IMR-90 (cell line): ENCODE data around the gene CYP4V2. TPM values are rescaled to one million over a fixed set of nuclear protein-coding genes. Genes with fewer than 3 reads are reported as not detected.

Source experiments
- ATAC-seq: fragments of 200-7000 bp; cut with Tn5 transposase; 2 replicates; pipeline ENCODE4 v1.9.1; 2020; ENCODE audit warnings: low read depth, mild to moderate bottlenecking, moderate library complexity
- BruUV-seq: library from RNA; stranded (reverse); fragments of 400-500 nt; replicated peaks from 2 replicates; lab custom pipeline; 2021; lab: Mats Ljungman, UMichigan
- CTCF ChIA-PET: fragments of 300-600 bp; formaldehyde crosslinking; extraction: SDS; loops from one replicate; lab custom pipeline; 2021; ENCODE audit warnings: antibody characterized with exemption; lab: Yijun Ruan, JAX
- POLR2A ChIA-PET: fragments of 300-600 bp; sonication (Branson Sonifier 250); formaldehyde crosslinking; loops from one replicate; lab custom pipeline; 2022; ENCODE audit warnings: antibody characterized with exemption; ENCODE audit not compliant: unreplicated experiment; lab: Charles Lee
- DNase-seq: peaks from one replicate; pipeline ENCODE4 v3.0.0; 2013
- H2AFZ ChIP-seq: replicated peaks from 2 replicates; pipeline ENCODE3; 2013; ENCODE audit warnings: low read length, mild to moderate bottlenecking; ENCODE audit not compliant: poor library complexity
- H2AK5ac ChIP-seq: 2 replicates; pipeline ENCODE4 v1.6.1; 2013; ENCODE audit warnings: low read depth, low read length, inconsistent platforms
- H2AK9ac ChIP-seq: replicated peaks from 2 replicates; pipeline ENCODE3; 2013; ENCODE audit warnings: mild to moderate bottlenecking, low read depth, low read length, moderate library complexity; ENCODE audit not compliant: poor library complexity
- H2BK120ac ChIP-seq: 2 replicates; pipeline ENCODE4 v1.6.1; 2013; ENCODE audit warnings: low read depth, low read length, inconsistent platforms
- H2BK15ac ChIP-seq: 3 replicates; pipeline ENCODE4 v1.6.1; 2013; ENCODE audit warnings: low read depth, low read length, inconsistent platforms
- H2BK20ac ChIP-seq: 2 replicates; pipeline ENCODE4 v1.6.1; 2013; ENCODE audit warnings: low read depth, mild to moderate bottlenecking, inconsistent platforms, low read length, moderate library complexity
- H2BK5ac ChIP-seq: 2 replicates; pipeline ENCODE4 v1.6.1; 2013; ENCODE audit warnings: mild to moderate bottlenecking, low read depth, low read length, inconsistent platforms; ENCODE audit not compliant: poor library complexity, severe bottlenecking
- H3K14ac ChIP-seq: replicated peaks from 2 replicates; pipeline ENCODE4 v1.6.1; 2013; ENCODE audit warnings: low read depth, low read length, inconsistent platforms
- H3K18ac ChIP-seq: 2 replicates; pipeline ENCODE4 v1.6.1; 2013; ENCODE audit warnings: low read depth, low read length, control low read depth
- H3K23ac ChIP-seq: 2 replicates; pipeline ENCODE4 v1.6.1; 2013; ENCODE audit warnings: low read depth, low read length, inconsistent platforms
- H3K27ac ChIP-seq: 2 replicates; pipeline ENCODE4 v1.5.1; 2013; ENCODE audit warnings: mild to moderate bottlenecking, control low read depth, low read length; ENCODE audit not compliant: insufficient read depth
- H3K27me3 ChIP-seq: 2 replicates; pipeline ENCODE4 v1.6.1; 2013; ENCODE audit warnings: low read length; ENCODE audit not compliant: control insufficient read depth, insufficient read depth
- H3K36me3 ChIP-seq: 2 replicates; pipeline ENCODE4 v1.6.1; 2013; ENCODE audit warnings: low read length, mixed read lengths; ENCODE audit not compliant: control insufficient read depth, insufficient read depth
- H3K4ac ChIP-seq: 2 replicates; pipeline ENCODE4 v1.6.1; 2013; ENCODE audit warnings: low read depth, low read length, inconsistent platforms
- H3K4me1 ChIP-seq: 2 replicates; pipeline ENCODE4 v1.6.1; 2013; ENCODE audit warnings: low read length, mixed read lengths; ENCODE audit not compliant: control insufficient read depth, insufficient read depth
- H3K4me2 ChIP-seq: 2 replicates; pipeline ENCODE4 v1.6.1; 2013; ENCODE audit warnings: low read depth, mild to moderate bottlenecking, control low read depth, low read length, moderate library complexity
- H3K4me3 ChIP-seq: 2 replicates; pipeline ENCODE4 v1.5.1; 2013; ENCODE audit warnings: low read depth, mild to moderate bottlenecking, control low read depth, low read length, moderate library complexity; ENCODE audit not compliant: insufficient read depth
- H3K56ac ChIP-seq: 2 replicates; pipeline ENCODE4 v1.6.1; 2013; ENCODE audit warnings: low read length, inconsistent platforms; ENCODE audit not compliant: insufficient read depth; ENCODE audit errors: extremely low read depth
- H3K79me1 ChIP-seq, 2 experiments: 2 replicates each; pipeline ENCODE4 v1.6.1; 2013; ENCODE audit warnings: low read length in 2 of 2, inconsistent platforms in 1 of 2, low read depth in 1 of 2
- H3K9ac ChIP-seq: 2 replicates; pipeline ENCODE4 v1.6.1; 2013; ENCODE audit warnings: low read depth, low read length, control low read depth
- H3K9me1 ChIP-seq: 2 replicates; pipeline ENCODE4 v1.6.1; 2013; ENCODE audit warnings: low read length, inconsistent platforms; ENCODE audit not compliant: insufficient read depth
- H3K9me3 ChIP-seq: 2 replicates; pipeline ENCODE4 v1.6.1; 2013; ENCODE audit warnings: low read length; ENCODE audit not compliant: control insufficient read depth, insufficient read depth
- H4K20me1 ChIP-seq: 2 replicates; pipeline ENCODE4 v1.6.1; 2013; ENCODE audit warnings: low read length, inconsistent platforms; ENCODE audit not compliant: insufficient read depth
- H4K5ac ChIP-seq: 2 replicates; pipeline ENCODE4 v1.6.1; 2013; ENCODE audit warnings: mild to moderate bottlenecking, low read depth, low read length, control low read depth
- H4K8ac ChIP-seq, 2 experiments: 2 replicates each; pipeline ENCODE4 v1.6.1; 2013; ENCODE audit warnings: low read depth in 2 of 2, low read length in 2 of 2, control low read depth in 1 of 2, inconsistent platforms in 1 of 2
- H4K91ac ChIP-seq: 2 replicates; pipeline ENCODE4 v1.6.1; 2013; ENCODE audit warnings: low read depth, low read length, inconsistent platforms; ENCODE audit not compliant: insufficient read depth
- BHLHE40 ChIP-seq: fragments of 150-350 bp; IDR thresholded peaks from 2 replicates; pipeline ENCODE4 v1.6.1; 2016; ENCODE audit warnings: mild to moderate bottlenecking, low read depth, low read length
- CEBPB ChIP-seq: IDR thresholded peaks from 2 replicates; pipeline ENCODE4 v1.6.1; 2012; ENCODE audit warnings: low read depth, low read length, improper control_type of control experiment
- CHD1 ChIP-seq: IDR thresholded peaks from 2 replicates; pipeline ENCODE4 v1.6.1; 2012; ENCODE audit warnings: low read depth, low read length, improper control_type of control experiment
- CTCF ChIP-seq: conservative IDR thresholded peaks from 2 replicates; pipeline ENCODE4 v1.5.1; 2012; ENCODE audit warnings: mild to moderate bottlenecking, low read depth, low read length, improper control_type of control experiment
- ELK1 ChIP-seq: fragments of 150-350 bp; IDR thresholded peaks from 2 replicates; pipeline ENCODE4 v1.6.1; 2016; ENCODE audit warnings: low read depth, mild to moderate bottlenecking, low read length, moderate library complexity, borderline replicate concordance
- FOS ChIP-seq: fragments of 150-350 bp; IDR thresholded peaks from 2 replicates; pipeline ENCODE4 v1.6.1; 2016; ENCODE audit warnings: low read depth, low read length
- MAFK ChIP-seq: IDR thresholded peaks from 2 replicates; pipeline ENCODE4 v1.6.1; 2012; ENCODE audit warnings: low read depth, low read length, improper control_type of control experiment
- MAZ ChIP-seq: IDR thresholded peaks from 2 replicates; pipeline ENCODE4 v1.6.1; 2012; ENCODE audit warnings: low read depth, mild to moderate bottlenecking, low read length, improper control_type of control experiment, moderate library complexity, borderline replicate concordance
- MXI1 ChIP-seq: IDR thresholded peaks from 2 replicates; pipeline ENCODE4 v1.6.1; 2012; ENCODE audit warnings: low read depth, mild to moderate bottlenecking, low read length, moderate library complexity, borderline replicate concordance
- NFE2L2 ChIP-seq: fragments of 150-350 bp; IDR thresholded peaks from 2 replicates; pipeline ENCODE4 v1.6.1; 2016; ENCODE audit warnings: low read depth, mild to moderate bottlenecking, low read length
- POLR2A ChIP-seq: IDR thresholded peaks from 2 replicates; pipeline ENCODE4 v1.6.1; 2012; ENCODE audit warnings: mild to moderate bottlenecking, low read depth, low read length
- RAD21 ChIP-seq: IDR thresholded peaks from 2 replicates; pipeline ENCODE4 v1.6.1; 2012; ENCODE audit warnings: low read length, improper control_type of control experiment
- RCOR1 ChIP-seq: IDR thresholded peaks from 2 replicates; pipeline ENCODE4 v1.6.1; 2012; ENCODE audit warnings: mild to moderate bottlenecking, low read length, improper control_type of control experiment; ENCODE audit not compliant: insufficient replicate concordance
- SMC3 ChIP-seq: fragments of 150-350 bp; IDR thresholded peaks from 2 replicates; pipeline ENCODE4 v1.6.1; 2016; ENCODE audit warnings: low read depth, mild to moderate bottlenecking, antibody characterized with exemption, low read length, moderate library complexity
- USF2 ChIP-seq: fragments of 150-350 bp; IDR thresholded peaks from 2 replicates; pipeline ENCODE4 v1.6.1; 2017; ENCODE audit warnings: mild to moderate bottlenecking, antibody characterized with exemption, low read length, low read depth
- WGBS, 2 experiments: methylation state at CpG; one replicate each; pipeline versions ENCODE4 v1.1.5 to v1.1.7; 2013; ENCODE audit warnings: missing lambda C conversion rate in 2 of 2; ENCODE audit not compliant: insufficient read length in 1 of 2; ENCODE audit errors: extremely low coverage in 2 of 2; 5-methylcytosine and 5-hydroxymethylcytosine counted together
- dilution Hi-C: fragments of 300-500 bp; cut with HindIII; formaldehyde crosslinking; loops from one replicate; pipeline ENCODE4 v1.14.3; 2018; ENCODE audit warnings: low sequenced_read_pairs; ENCODE audit not compliant: unreplicated experiment
- in situ Hi-C: fragments of 300-500 bp; cut with MboI; formaldehyde crosslinking; loops from 3 replicates; pipeline ENCODE4 v1.14.3; 2019; ENCODE audit warnings: low sequenced_read_pairs, inconsistent platforms, mixed read lengths
- intact Hi-C: fragments of 100-400 bp; cut with micrococcal nuclease; formaldehyde crosslinking; loops from 2 replicates; pipeline ENCODE4 v1.10.0; 2022
- polyA plus RNA-seq, 3 experiments: library from polyadenylated mRNA; depleted of rRNA; stranded (reverse); fragments of >200 nt; gene quantifications; 2 replicates each; pipeline ENCODE4 v1.2.3, GENCODE V29; 2012; ENCODE audit warnings: low replicate concordance in 1 of 3
- total RNA-seq: library from RNA; depleted of rRNA; stranded (reverse); fragments of >200 nt; gene quantifications from 2 replicates; pipeline ENCODE4 v1.2.3, GENCODE V29; 2012

The CYP4V2 gene
- total and polyA plus RNA-seq, 2 of the 4 experiments (the other 2 are of a cell fraction) = 3.9 to 4.1 TPM

GRCh38 chr4:186148336-186148975 is 42.9 kb upstream of the CYP4V2 start:
- no peak overlapping the region for H3K4me2 ChIP-seq
- H3K4me1 ChIP-seq = peaks cover 2% of the 10 kb centered on the region; the same call in 1 of the 2 replicates
- no peak for DNase-seq
- intact Hi-C loops = no loop called here
- H2AK9ac ChIP-seq = no peak overlapping the region
- H3K4me3 ChIP-seq = no peak overlapping the region
- H3K79me1 ChIP-seq = no peaks in the 10 kb centered on the region
- H4K91ac ChIP-seq = no peak overlapping the region
- no TSS peak for BruUV-seq
- no peak overlapping the region for H3K56ac ChIP-seq
- H2BK120ac ChIP-seq = no peak overlapping the region
- H2AFZ ChIP-seq = no peak overlapping the region
- no peaks in the 10 kb centered on the region for H3K36me3 ChIP-seq
- TF ChIP-seq RAD21 (no peak), BHLHE40 (no peak), SMC3 (no peak), RCOR1 (no peak), CTCF (no peak), MAZ (no peak), FOS (no peak), ELK1 (no peak), NFE2L2 (no peak), CHD1 (no peak), CEBPB (no peak), POLR2A (no peak), MXI1 (no peak), MAFK (no peak), USF2 (no peak)
- H3K23ac ChIP-seq = no peak overlapping the region
- no peak overlapping the region for H3K9ac ChIP-seq
- no peak overlapping the region for H3K18ac ChIP-seq
- H3K27ac ChIP-seq = no peak overlapping the region
- no peak overlapping the region for H2BK20ac ChIP-seq
- H4K20me1 ChIP-seq = no peaks in the 10 kb centered on the region
- in situ Hi-C loops = no loop called here
- no peak overlapping the region for H2AK5ac ChIP-seq
- no peak overlapping the region for H2BK15ac ChIP-seq
- H3K9me3 ChIP-seq = no peaks in the 10 kb centered on the region
- ChIA-PET CTCF (no interaction called here), POLR2A (no interaction called here)
- no peaks in the 10 kb centered on the region for H3K9me1 ChIP-seq
- no peak overlapping the region for H2BK5ac ChIP-seq
- H3K14ac ChIP-seq = no peak overlapping the region
- dilution Hi-C loops = no loop called here
- 0 out of 2 replicates have a peak, but pooled peaks cover 3% of the 10 kb centered on the region for H3K27me3 ChIP-seq
- no peak for ATAC-seq
- no peak overlapping the region for H4K8ac ChIP-seq
- no peak overlapping the region for H3K4ac ChIP-seq
- no peak overlapping the region for H4K5ac ChIP-seq
- WGBS, 2 experiments = no CpG with 5 or more reads among the region's 1 CpG
